ENCODE measurements around the gene BLVRB. TPM values are rescaled to one million over a fixed set of nuclear protein-coding genes. Genes with fewer than 3 reads are reported as not detected.
"Not testable (repeated sequence)": the region's sequence is repeated elsewhere in the genome, so short reads cannot be mapped to it uniquely, and the experiment has no call there.

Gene BLVRB
- total RNA-seq, 1 experiment from 2014 or later, result 49.4 TPM

DNA sequence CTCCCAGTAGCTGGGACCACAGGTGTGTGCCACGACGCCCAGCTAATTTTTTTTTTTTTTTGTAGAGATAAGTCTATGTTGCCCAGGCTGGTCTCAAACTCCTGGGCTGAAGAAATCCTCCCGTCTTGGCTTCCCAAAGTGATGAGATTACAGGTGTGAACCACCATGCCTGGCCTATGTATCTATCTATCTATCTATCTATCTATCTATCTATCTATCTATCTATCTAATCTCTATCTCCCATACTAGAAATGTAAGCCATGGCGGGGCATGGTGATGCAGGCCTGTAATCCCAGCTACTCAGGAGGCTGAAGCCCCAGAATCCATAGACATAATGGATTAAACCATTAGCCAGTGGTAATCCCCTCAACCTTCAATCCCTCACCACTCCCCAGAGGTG is 14.9 kb downstream of the BLVRB start:
- DNase-seq (ENCODE audit: low read depth), result no peak

DNA sequence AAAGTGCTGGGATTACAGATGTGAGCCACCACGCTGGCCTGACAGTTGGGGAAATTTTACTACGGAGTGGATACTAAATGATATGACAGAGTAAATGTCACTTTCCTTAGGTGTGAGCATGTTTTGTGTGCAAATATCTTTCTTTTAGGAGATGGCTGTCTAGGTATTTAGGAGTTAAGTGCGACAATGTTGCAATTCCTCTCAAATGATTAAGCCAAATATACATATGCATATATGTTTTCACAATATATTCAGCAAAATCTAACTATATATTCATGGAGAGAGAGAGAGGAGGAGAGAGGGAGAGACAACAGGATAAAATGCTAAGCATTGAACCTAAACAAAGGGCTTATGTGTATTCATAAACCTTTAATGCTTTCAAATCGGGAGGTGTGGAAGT is 16.0 kb downstream of the BLVRB start:
- no peak for DNase-seq (ENCODE audit: low read depth)

GRCh38 chr19:40446263-40446784 is 19.2 kb downstream of the BLVRB start:
- DNase-seq (ENCODE audit: low read depth), result no peak

- no peak for DNase-seq (ENCODE audit: low read depth)
Measured at GRCh38 chr19:40445780-40446262, 19.7 kb downstream of the BLVRB start.

DNA sequence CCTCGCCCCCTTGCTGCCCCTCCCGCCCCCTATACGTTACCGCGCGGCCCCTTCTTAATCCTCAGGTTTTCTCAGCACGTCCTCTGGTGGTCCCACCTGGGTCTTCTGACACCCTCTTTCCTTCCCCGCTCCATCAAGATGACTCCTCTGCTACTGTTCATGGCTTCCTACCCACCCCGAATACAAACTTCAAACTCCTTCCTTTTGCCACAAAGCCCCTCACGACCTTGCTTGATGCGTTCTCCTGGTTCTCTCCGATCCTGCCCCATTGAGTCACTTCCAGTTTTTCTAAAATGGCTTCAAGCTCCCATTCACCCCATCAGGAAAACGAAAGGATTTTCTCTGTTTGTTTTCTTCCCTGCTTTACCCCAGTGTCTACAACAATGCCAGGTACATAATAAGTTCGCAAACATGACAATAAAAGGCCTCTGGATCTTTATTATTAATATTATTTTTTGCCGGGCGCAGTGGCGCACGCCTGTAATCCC is 20.7 kb downstream of the BLVRB start:
- DNase-seq (ENCODE audit: low read depth), result no peak

DNA sequence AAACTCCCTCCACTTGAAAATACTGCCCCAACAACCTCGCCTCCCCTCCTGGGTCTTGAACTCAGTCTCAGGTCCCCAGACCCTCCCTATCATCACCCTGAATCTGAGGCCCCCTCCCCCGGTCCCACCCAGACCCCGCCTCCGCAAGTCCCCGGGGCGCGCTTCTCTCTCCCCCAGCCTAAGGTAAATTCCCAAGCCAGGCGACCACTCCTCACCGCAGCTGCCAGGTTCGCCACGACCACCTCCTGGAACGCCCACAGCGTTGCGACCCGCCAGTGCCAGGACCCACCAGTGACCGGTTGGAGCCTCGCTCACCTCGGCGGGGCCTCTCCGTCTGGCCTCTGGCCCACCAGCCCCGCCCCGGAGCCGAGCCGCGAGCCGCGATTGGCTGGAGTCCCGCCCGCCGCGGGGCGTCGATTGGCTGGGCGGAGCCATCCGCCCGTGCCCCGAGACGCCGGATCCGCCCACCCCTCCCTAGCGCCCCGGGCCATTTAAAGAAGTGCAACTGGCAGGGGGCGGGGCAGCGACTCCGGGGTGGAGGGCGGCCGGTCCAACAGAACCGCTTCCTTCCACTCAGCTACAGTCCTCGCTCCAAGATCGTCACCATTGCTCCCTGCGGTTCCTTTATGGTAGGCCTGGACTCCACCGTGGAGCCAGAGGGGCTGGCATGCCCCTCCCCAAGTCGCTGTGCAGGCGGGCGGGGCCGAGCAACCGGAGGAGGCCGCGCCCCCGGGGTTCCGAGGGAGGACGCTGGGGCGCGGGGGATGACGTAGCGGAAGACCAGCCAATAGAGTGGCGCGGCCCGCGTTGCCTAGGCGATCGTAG is 21.3 kb downstream of the BLVRB start, which contains the start of gene SERTAD3:
SERTAD3 (minus strand) TSS at position 336 of the 825 bp plus-strand sequence. CDS start 2,255 bp downstream, outside the sequence.
- DNase-seq (ENCODE audit: low read depth), result peak; percentile 97

DNA sequence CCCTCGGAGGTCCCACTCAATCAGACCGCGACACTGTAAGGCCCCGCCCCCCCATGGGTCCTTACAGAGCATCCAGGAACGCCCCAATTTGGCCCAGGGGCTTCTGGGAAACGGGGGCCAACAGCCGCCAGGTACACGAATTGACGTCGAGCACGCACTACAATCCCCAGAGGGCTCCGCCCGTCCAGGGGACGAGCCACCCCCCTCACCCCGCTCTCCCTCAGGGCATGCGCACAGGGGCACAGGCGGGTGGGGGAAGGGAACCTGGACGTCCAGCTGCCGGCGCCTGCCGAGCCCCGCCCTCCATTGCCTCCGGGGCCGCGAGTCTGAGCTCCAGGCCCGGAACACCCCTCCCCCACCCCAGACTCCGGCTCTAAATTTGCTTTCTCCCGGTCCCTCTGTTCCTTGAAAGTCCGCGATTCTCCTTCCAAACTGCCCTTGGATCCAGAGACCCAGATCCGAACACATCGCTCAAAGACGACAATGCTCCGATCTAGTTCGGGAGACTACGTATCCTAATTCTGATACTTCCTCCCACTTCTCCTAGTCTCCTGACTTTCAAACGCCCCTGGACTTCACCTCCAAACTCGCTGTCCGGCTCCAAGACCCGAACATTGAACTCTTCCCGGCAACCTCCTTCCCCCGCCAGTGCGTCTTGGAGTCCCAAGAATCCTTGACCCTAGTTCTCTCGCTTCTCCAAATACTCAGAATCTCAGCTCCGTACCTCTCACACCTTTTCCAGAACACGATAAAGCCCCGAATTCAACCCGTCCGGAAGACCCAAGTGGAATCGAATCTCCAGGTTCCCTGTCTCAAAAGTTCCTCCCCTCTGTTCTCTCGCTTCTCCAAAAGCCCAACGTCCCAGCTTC is 22.2 kb downstream of the BLVRB start:
- peak; percentile 99 for DNase-seq (ENCODE audit: low read depth)

DNA sequence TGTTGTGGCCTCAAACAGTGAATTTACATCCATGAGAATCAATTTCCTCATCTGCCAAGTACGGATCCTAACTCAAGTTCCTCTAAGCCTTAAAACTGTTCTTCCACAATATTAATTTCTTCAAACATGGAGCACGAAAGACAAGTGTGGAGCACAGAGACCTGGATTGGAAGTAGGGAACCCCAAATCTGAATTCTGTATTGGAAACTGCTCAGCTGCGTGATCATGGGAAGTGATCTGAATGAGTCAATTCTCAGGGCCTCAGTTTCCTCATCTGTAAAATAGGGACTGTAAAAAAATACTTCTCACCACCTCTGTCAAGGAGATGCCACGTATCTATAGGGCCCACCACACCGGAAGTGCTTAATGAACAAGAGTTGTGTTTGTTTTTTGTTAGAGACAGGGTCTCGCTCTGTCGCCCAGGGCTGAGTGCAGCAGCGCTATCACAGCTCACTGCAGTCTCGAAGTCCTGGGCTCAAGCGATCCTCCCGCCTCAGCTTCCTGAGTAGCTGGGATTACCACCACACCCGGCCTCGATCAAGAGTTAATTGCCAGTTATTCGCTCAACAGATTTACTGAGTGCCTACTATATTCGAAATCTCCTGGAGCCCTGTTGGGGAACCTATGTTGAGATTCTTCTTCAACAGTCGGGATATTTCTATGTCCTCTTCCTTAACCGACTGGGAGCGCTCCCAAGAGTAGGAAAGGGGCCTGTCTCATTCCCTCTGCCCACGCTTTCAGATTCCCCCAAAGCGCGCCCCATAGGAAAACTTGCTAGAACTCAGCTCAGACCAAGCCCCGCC is 23.0 kb downstream of the BLVRB start:
- DNase-seq (ENCODE audit: low read depth), result peak; percentile 28

DNA sequence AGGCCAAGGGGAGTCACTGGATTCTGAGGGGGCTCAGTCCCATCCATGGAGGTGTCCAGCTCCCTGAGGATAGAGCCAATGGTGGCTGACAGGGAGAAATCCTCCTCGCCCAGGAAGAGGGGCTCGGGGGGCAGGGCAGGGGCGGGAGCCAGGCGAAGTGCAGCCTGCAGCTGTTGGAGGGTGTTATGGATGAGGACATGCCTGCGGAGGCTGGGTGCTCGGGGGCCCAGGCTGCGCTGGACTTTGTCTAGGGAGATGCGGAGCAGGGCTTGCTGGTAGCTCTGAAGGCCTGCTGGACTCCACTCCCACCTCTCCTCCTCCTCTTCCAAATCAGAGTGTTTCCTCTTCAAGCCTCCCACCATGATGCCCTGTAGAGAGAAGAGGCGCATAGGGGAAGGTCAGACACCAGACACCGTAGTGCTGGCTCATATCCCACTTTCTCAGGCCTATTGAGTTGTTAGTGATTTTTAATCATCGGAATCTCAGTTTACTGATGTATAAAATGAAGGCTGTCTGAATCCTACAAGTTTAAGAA is 23.8 kb downstream of the BLVRB start:
- DNase-seq (ENCODE audit: low read depth), result no peak

DNA sequence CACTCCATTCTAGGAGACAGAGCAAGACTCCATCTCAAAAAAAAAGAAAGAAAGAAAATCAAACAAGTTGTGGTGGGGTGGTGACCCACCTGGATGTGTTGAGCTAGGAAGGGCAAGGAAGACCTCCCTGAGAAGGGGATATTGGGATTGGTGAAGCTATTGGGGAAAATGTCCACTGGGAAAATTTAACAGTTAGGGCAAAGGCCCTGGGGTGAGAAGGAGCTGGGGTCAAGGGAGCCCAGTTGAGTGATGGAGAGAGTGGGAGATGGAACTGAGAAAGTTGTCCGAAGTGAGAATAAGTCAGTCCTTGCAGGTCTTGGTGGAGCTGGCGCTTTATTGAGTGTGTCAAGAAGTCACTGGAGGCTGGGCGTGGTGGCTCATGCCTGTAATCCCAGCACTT is 27.3 kb downstream of the BLVRB start:
- DNase-seq (ENCODE audit: low read depth), result no peak

DNA sequence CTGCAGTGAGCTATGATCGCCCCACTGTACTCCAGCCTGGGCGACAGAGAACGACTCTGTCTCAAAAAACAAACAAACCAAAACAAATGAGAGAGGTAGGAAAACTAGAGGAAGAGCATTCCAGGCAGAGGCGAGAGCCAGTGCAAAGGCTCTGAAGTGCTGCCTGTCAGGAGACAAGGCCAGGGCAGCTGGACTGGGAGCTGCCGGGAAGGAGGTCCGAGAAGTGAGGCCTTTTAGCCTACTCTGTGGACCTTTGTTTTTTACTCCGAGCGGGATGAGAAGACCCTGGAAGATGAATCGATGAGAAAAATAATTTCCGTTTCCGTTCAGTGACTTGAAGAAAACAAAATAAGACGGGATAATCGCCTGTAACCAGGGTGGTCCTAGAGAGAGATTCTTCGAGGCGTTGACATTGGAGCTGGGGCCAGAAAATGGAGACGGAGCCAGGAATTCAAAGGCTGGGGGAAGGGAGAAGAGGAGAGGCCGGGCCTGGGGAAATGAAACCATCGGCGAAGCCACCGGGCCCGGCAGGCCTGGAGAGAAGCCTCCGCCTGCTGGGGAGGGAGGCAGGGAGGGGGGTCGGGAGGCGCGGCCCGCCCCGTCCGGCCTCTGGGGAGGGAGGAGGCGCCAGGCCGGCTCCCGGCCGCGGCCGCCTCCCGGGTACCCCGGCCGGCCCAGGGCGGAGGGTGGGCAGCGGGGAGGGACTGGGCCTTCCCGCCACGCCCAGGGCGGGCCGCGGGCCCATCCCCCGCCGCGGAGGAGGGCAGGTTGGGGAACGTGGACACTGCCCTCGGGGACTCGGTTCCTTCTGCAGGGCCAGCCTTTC is 31.9 kb downstream of the BLVRB start:
- peak; percentile 92 for DNase-seq (ENCODE audit: low read depth)

- DNase-seq (ENCODE audit: low read depth), result not testable (repeated sequence)
Measured at GRCh38 chr19:40432760-40433159, 32.8 kb downstream of the BLVRB start.

- no peak for DNase-seq (ENCODE audit: low read depth)
Measured at GRCh38 chr19:40431698-40432097, 33.8 kb downstream of the BLVRB start.

- not testable (repeated sequence) for DNase-seq (ENCODE audit: low read depth)
Measured at GRCh38 chr19:40430242-40430641, 35.3 kb downstream of the BLVRB start.

DNA sequence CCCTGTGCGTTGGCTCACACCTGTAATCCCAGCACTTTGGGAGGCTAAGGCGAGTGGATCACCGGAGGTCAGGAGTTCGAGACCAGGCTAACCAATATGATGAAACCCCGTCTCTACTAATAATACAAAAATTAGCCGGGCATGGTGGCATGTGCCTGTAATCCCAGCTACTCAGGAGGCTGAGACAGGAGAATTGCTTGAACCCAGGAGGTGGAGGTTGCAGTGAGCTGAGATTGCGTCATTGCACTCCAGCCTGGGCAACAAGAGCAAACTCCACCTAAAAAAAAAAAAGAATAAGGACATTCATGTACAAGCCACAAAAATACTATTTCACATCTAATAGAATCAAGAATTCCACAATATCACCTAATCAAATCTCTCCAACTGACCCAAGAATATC is 37.3 kb downstream of the BLVRB start:
- not testable (repeated sequence) for DNase-seq (ENCODE audit: low read depth)

DNA sequence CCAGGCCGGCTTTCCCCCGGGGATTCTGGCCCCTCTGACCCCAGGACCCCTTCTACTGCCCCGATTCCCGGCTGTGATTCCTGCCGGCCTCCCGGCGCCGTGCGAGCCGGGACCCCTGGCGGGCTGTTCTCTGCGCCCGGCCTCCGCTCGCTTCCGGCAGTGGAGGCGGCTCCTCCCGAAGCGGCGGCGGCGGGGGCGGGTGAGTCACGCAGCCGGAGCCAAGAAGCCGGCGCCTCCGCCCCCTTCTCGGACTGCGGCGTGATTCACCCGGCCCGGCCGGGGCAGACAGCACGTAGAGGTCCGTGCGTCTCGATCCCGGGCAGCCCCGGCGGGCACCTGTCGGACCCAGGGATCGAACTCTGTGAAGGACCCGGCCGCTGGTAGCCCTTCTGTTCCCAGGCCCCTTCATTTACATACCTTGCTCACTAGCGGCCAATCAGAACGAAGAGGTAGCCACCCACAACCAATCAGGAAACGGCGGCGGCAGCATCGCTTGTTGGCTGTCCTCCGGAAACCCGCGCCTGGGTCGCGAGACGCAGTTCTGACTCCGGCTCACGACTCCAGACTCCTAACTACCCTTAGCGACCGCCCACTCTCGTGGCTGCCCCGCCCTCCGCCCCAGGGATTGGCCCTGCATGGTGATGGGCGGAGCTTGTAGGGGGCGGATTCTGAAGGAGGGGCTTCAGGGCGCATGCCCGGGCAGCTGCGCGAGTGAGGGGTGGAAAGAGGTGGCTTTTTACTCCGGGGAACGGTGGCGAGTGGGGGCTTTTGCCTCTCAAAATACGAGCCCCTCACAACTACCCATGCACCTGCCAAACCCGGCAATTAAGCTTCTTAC is 39.9 kb downstream of the BLVRB start, which contains the start of gene SERTAD1:
SERTAD1 (minus strand) TSS at position 543 of the 838 bp plus-strand sequence. CDS start 2,446 bp downstream, outside the sequence.
- DNase-seq (ENCODE audit: low read depth), result peak; percentile 100

GRCh38 chr19:40424637-40425449 is 40.7 kb downstream of the BLVRB start:
- peak; percentile 47 for DNase-seq (ENCODE audit: low read depth)

DNA sequence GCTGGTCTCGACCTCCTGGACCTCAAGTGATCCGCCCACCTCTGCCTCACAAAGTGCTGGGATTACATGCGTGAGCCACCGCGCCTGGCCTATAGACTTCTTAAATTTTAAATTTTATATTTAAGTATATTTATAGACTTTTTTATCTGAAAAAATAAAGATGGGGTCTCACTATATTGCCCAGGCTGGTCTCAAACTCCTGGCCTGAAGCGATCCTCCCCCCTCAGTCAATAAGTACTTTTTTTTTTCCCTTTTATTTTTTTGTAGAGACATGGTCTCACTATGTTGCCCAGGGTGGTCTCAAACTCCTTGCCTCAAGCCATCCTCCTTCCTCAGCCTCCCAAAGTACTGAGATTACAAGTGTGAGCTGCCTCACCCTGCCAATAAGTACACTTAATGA is 41.6 kb downstream of the BLVRB start:
- DNase-seq (ENCODE audit: low read depth), result no peak

Measured in Daoy (cell line).